ENCODE data around the gene TBX6.

DNA sequence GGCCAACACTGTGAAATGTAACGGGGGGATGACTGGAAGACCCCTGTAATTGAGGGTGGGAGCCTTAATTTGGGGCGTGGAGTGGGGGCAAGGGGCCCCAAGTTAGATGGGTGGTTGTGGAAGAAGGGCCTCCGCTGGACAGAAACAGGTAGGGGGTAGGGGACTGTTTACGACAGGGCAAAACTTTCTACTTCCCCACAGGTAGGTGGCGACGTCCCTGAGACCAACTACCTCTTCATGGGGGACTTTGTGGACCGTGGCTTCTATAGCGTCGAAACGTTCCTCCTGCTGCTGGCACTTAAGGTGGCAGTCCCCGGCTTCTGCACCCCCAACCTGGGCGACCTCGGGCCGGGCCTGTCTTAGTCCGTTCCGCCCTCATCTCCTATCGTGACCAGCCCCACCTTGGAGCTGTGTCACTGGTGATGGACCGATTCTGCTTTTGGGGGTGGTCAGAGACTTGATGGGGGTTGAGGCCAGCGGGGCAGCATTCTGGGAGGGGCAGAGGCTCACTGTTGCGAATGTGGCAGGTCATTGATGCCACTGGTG is 9.1 kb downstream of the TBX6 start:
- TF ChIP-seq CTCF (IDR thresholded peaks at IDR 0.05; ENCODE audit: extremely low read depth in 1 of 2, insufficient read depth in 1 of 2, low read depth in 1 of 2, low read length in 2 of 2) = no peak
- no peak for TF ChIP-seq MYC (IDR thresholded peaks at IDR 0.05; ENCODE audit: low read depth, low read length)
- no peak for TF ChIP-seq POLR2AphosphoS5 (IDR thresholded peaks at IDR 0.05; ENCODE audit: insufficient read depth, low read depth, low read length)
- TF ChIP-seq POLR2A (IDR thresholded peaks at IDR 0.05; ENCODE audit: low read depth, low read length) = no peak
